ENCODE measurements around the gene HSPB1. TPM values are rescaled to one million over a fixed set of nuclear protein-coding genes. Genes with fewer than 3 reads are reported as not detected.

HSPB1 gene
- total RNA-seq, result 10 to 100 TPM; 36.5 to 62.9 TPM

GRCh38 chr7:76302347-76303201, at the start of gene HSPB1:
Gene HSPB1, plus strand, starts transcription at chr7:76302673. Its CDS starts 40 bp downstream, at chr7:76302713.
- Mint-ChIP-seq H3K36me3 (no peaks in the 10 kb centered on the region), H3K27ac (peak within 1 kb of the TSS; percentile 81), H3K4me3 (peak within 1 kb of the TSS; percentile 83), H3K27me3 (peaks cover 15% of the 10 kb centered on the region), H3K9me3 (ENCODE audit: low read depth) (no peaks in the 10 kb centered on the region), H3K4me1 (peaks cover 15% of the 10 kb centered on the region)
- CTCF ChIA-PET, result interaction anchor here (1.0 to 19.4 kb wide), 11 partner anchors 9 to 135 kb away, joined by 3 to 344 read pairs (median 5); no protein-coding TSS in a partner anchor
- DNase-seq (peak; percentile 66), ATAC-seq (peak; percentile 35)

GRCh38 chr7:76254781-76255180, 47.7 kb upstream of the HSPB1 start:
- H3K27ac Mint-ChIP-seq, result no peak overlapping the region
- H3K9me3 Mint-ChIP-seq (ENCODE audit: low read depth), result no peaks in the 10 kb centered on the region
- DNase-seq, result no peak
- no peak for ATAC-seq
- CTCF ChIA-PET, result interaction anchor here (0.6 to 1.9 kb wide), 4 partner anchors 36 to 84 kb away, joined by 3 to 8 read pairs (median 4); no protein-coding TSS in a partner anchor
- H3K4me1 Mint-ChIP-seq, result no peaks in the 10 kb centered on the region
- H3K4me3 Mint-ChIP-seq, result no peak overlapping the region
- H3K27me3 Mint-ChIP-seq, result peaks cover 19% of the 10 kb centered on the region
- H3K36me3 Mint-ChIP-seq, result no peaks in the 10 kb centered on the region

DNA sequence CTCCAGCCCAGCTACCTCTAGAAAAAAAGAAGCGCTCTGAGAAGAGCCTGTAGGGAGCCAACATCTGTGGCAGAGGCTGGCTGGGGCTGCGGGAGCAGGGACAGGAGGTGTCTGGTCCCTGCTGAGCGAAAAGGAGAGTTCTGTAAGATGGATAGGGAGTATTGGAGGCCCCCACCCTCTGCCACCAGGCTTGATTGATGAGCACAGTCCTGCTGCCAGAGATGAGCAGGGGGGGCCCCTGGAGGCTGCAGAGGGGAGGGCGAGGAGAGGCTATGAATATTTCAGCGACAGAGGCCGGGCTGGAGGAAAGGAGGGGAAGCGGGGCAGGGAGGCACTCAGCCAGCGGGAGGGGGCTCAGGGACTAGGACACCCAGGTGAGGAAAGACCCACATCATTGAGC, 44.5 kb upstream of the HSPB1 start:
- Mint-ChIP-seq H3K27ac (no peak overlapping the region), H3K4me3 (no peak overlapping the region), H3K27me3 (peaks cover 21% of the 10 kb centered on the region), H3K36me3 (no peaks in the 10 kb centered on the region), H3K4me1 (no peaks in the 10 kb centered on the region), H3K9me3 (ENCODE audit: low read depth) (no peaks in the 10 kb centered on the region)
- DNase-seq (no peak), ATAC-seq (no peak)
- CTCF ChIA-PET, result interaction anchor here (2.6 kb wide), 1 partner anchor 80 kb away, joined by 11 read pairs; no protein-coding TSS in a partner anchor

- Mint-ChIP-seq H3K27me3 (peaks cover 21% of the 10 kb centered on the region), H3K4me1 (no peaks in the 10 kb centered on the region), H3K9me3 (ENCODE audit: low read depth) (no peaks in the 10 kb centered on the region), H3K27ac (no peak overlapping the region), H3K4me3 (no peak overlapping the region), H3K36me3 (no peaks in the 10 kb centered on the region)
- ATAC-seq, result no peak
- CTCF ChIA-PET, result interaction anchor here (0.8 to 2.6 kb wide), 4 partner anchors 11 to 81 kb away, joined by 3 to 11 read pairs (median 3); partner anchors contain the start of genes HSPB1 and SRRM3
- DNase-seq, result no peak
Observed at GRCh38 chr7:76259124-76260093, 43.1 kb upstream of the HSPB1 start.

GRCh38 chr7:76260171-76260703, 42.2 kb upstream of the HSPB1 start:
- Mint-ChIP-seq H3K27me3 (peaks cover 18% of the 10 kb centered on the region), H3K9me3 (ENCODE audit: low read depth) (no peaks in the 10 kb centered on the region), H3K36me3 (no peaks in the 10 kb centered on the region), H3K4me1 (no peaks in the 10 kb centered on the region), H3K4me3 (no peak overlapping the region), H3K27ac (no peak overlapping the region)
- CTCF ChIA-PET, result interaction anchor here (0.8 to 1.3 kb wide), 4 partner anchors 11 to 58 kb away, joined by 3 read pairs; partner anchors contain the start of genes HSPB1 and SRRM3
- peak; percentile 69 for ATAC-seq
- DNase-seq, result peak; percentile 63

DNA sequence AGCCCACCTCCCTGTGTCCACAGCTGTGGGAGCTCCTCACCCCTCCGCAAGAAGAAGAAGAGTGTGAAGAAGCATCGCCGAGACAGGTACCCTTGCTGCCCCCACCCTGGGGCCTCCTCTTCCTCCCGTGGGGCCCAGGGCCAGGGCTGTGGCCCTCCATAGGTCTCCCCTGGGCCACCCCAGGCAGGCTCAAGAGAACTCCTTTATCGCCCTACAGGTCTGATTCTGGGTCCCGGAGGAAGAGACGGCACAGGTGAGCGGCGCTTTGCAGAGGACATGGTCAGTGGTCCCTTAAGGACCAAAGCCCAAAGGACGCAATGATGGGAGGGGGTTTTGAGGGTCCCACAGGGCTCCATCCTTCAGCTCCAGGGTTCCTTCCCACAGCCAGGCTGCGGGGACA, 41.1 kb upstream of the HSPB1 start:
- Mint-ChIP-seq H3K4me3 (no peak overlapping the region), H3K27me3 (peaks cover 18% of the 10 kb centered on the region), H3K36me3 (no peaks in the 10 kb centered on the region), H3K27ac (no peak overlapping the region), H3K9me3 (ENCODE audit: low read depth) (no peaks in the 10 kb centered on the region), H3K4me1 (no peaks in the 10 kb centered on the region)
- ATAC-seq (no peak), DNase-seq (no peak)
- CTCF ChIA-PET, result interaction anchor here (1.0 to 5.1 kb wide), 3 partner anchors 30 to 83 kb away, joined by 3 to 46 read pairs (median 6); no protein-coding TSS in a partner anchor

DNA sequence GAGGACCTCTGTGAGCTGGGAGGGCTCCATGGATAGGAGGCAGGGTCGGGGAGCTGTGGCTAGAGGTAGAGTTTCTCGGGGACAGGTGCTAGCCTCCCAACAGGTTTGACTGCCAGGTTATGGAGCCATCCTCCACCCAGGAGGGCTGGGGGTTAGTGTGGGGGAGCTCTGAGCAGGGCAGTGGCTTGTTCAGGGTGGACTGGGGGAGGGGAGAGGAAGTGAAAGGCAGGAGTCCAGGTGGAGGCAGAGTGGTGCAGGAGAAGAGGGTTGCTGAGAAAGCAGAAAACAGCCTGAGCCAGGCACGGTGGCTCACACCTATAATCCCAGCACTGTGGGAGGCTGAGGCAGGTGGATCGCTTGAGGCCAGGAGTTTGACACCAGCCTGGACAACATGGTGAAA, 40.5 kb upstream of the HSPB1 start:
- H3K36me3 Mint-ChIP-seq, result no peaks in the 10 kb centered on the region
- CTCF ChIA-PET, result interaction anchor here (0.7 to 5.1 kb wide), 8 partner anchors 9 to 95 kb away, joined by 3 to 46 read pairs (median 6); no protein-coding TSS in a partner anchor
- no peak for ATAC-seq
- no peak for DNase-seq
- H3K9me3 Mint-ChIP-seq (ENCODE audit: low read depth), result no peaks in the 10 kb centered on the region
- H3K4me1 Mint-ChIP-seq, result peaks cover under 1% of the 10 kb centered on the region
- no peak overlapping the region for H3K27ac Mint-ChIP-seq
- H3K4me3 Mint-ChIP-seq, result no peak overlapping the region
- H3K27me3 Mint-ChIP-seq, result peaks cover 22% of the 10 kb centered on the region

GRCh38 chr7:76262683-76263402, 39.6 kb upstream of the HSPB1 start:
- no peak overlapping the region for H3K4me3 Mint-ChIP-seq
- CTCF ChIA-PET, result interaction anchor here (0.7 to 5.1 kb wide), 18 partner anchors 9 to 393 kb away, joined by 3 to 46 read pairs (median 4); partner anchors contain the start of gene HSPB1
- DNase-seq, result peak; percentile 61
- H3K27me3 Mint-ChIP-seq, result peaks cover 20% of the 10 kb centered on the region
- ATAC-seq, result peak; percentile 41
- H3K36me3 Mint-ChIP-seq, result no peaks in the 10 kb centered on the region
- no peaks in the 10 kb centered on the region for H3K9me3 Mint-ChIP-seq (ENCODE audit: low read depth)
- no peak overlapping the region for H3K27ac Mint-ChIP-seq
- peaks cover 3% of the 10 kb centered on the region for H3K4me1 Mint-ChIP-seq

GRCh38 chr7:76265299-76265698, 37.2 kb upstream of the HSPB1 start:
- H3K4me1 Mint-ChIP-seq, result peaks cover 9% of the 10 kb centered on the region
- CTCF ChIA-PET, result interaction anchor here (1.1 to 5.1 kb wide), 3 partner anchors 49 to 87 kb away, joined by 3 to 46 read pairs (median 26); no protein-coding TSS in a partner anchor
- H3K4me3 Mint-ChIP-seq, result no peak overlapping the region
- peaks cover 29% of the 10 kb centered on the region for H3K27me3 Mint-ChIP-seq
- no peak for ATAC-seq
- H3K36me3 Mint-ChIP-seq, result no peaks in the 10 kb centered on the region
- no peak overlapping the region for H3K27ac Mint-ChIP-seq
- H3K9me3 Mint-ChIP-seq (ENCODE audit: low read depth), result no peaks in the 10 kb centered on the region
- no peak for DNase-seq

- ATAC-seq, result peak; percentile 59
- no peaks in the 10 kb centered on the region for H3K9me3 Mint-ChIP-seq (ENCODE audit: low read depth)
- H3K27me3 Mint-ChIP-seq, result peaks cover 33% of the 10 kb centered on the region
- peak overlapping the region; percentile 44 for H3K4me3 Mint-ChIP-seq
- no peak overlapping the region for H3K27ac Mint-ChIP-seq
- CTCF ChIA-PET, result interaction anchor here (1.3 kb wide), 1 partner anchor 24 kb away, joined by 4 read pairs; no protein-coding TSS in a partner anchor
- H3K36me3 Mint-ChIP-seq, result no peaks in the 10 kb centered on the region
- H3K4me1 Mint-ChIP-seq, result peaks cover 14% of the 10 kb centered on the region
- no peak for DNase-seq
Observed at GRCh38 chr7:76267107-76267893, 35.2 kb upstream of the HSPB1 start.

DNA sequence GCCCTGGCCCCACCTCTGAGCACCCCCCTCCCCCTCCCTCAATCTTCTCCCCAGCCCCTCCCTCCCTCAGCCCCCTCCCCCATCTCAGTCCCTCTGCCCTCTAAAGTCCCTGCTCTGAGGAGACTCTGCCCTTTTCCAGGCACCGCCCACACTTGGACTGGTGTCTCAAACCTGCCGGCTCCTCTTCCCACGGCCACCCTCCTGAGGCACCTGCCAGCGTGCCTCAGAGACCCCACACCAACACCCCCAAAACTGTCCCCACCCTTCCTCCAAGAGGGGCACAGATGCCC, 34.6 kb upstream of the HSPB1 start:
- ATAC-seq, result peak; percentile 2
- no peaks in the 10 kb centered on the region for H3K9me3 Mint-ChIP-seq (ENCODE audit: low read depth)
- H3K4me1 Mint-ChIP-seq, result peaks cover 18% of the 10 kb centered on the region
- no peak for DNase-seq
- CTCF ChIA-PET, result interaction anchor here (1.1 to 1.3 kb wide), 2 partner anchors 24 to 89 kb away, joined by 3 to 4 read pairs; no protein-coding TSS in a partner anchor
- peak overlapping the region; percentile 4 for H3K4me3 Mint-ChIP-seq
- no peaks in the 10 kb centered on the region for H3K36me3 Mint-ChIP-seq
- H3K27me3 Mint-ChIP-seq, result peaks cover 32% of the 10 kb centered on the region
- H3K27ac Mint-ChIP-seq, result no peak overlapping the region
